Measurements from ENCODE around the gene NPR2.

NPR2 gene
- 3.4 to 8.5 reads per million in 2 donors for total RNA-seq

DNA sequence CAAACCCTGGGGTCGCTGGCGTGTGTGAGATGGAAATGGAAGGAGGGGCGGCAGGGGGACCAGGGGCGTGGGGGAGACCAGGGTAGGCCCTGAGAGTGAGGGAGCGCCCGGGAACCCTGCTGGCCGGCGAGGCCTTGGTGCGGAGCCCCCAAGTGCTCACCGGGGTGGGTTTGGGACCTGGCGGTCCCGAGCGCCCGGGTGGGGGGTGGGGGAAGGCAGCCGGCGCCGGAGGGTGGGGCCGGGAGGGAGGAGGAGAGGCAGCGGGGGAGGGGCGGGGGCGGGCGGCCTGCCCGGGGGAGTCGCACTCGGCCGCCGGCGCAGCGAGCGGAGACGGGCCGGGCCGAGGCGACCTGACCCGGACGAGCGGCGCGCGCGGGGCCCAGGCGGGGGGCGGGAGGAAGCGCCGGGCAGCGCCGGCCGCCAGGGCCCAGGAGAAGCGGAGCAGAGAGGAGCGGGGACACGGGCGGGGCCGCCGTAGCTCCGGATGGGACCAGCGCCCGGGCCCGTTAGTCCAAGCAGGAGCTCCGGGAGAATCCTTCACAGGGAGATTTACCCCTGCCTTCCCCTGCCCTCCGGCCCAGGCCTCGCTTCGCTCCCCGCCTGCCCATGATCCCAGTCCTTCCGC is at the start of gene NPR2:
TSS of gene NPR2 (plus strand) at position 295 of the 625 bp plus-strand sequence. CDS start 818 bp downstream, outside the sequence.
- DNase-seq, result no peak

DNA sequence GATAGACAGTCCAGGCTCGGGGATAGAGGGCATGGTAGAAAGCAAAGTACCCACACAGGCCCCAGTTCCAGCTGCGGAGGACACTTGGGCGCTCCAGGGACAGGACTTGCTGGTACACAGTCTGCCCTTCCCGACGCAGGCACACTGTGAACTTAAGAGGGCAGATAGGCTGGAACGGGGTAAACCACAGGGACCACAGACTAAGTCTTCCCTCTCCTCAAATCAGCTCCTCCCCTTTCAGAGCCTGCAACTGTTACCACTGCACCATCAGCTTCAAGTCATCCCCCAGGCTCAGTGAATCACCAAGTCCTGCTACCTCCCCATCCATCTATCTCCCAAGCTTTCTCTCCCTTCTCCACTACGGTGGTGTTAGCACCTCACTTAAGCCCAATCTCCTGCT is 49.7 kb upstream of the NPR2 start:
- no peak for DNase-seq

GRCh38 chr9:35743452-35743851 is 47.9 kb upstream of the NPR2 start:
- DNase-seq, result no peak

- no peak for DNase-seq
Measured at GRCh38 chr9:35743880-35744518, 47.4 kb upstream of the NPR2 start.

- DNase-seq, result no peak
Measured at GRCh38 chr9:35745569-35745968, 45.8 kb upstream of the NPR2 start.

DNA sequence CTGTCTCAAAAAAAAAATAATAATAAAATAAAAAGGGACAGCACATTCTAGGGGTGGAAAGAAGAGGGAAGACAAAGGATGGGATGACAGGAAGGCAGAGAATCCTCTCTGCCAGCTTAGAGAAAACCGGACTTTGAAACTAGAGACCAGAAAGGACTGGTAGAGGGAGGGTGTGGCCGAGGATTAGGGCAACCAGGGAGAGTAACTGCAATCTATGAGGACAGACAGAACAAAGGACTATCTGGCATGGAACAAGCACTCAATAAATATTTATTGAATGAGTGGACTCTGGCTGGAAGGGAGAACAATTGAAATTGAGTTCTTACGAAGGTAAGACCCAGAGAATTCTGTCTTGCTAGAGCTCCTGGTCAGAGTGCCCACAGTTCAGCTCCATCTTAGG is 44.8 kb upstream of the NPR2 start:
- no peak for DNase-seq

DNA sequence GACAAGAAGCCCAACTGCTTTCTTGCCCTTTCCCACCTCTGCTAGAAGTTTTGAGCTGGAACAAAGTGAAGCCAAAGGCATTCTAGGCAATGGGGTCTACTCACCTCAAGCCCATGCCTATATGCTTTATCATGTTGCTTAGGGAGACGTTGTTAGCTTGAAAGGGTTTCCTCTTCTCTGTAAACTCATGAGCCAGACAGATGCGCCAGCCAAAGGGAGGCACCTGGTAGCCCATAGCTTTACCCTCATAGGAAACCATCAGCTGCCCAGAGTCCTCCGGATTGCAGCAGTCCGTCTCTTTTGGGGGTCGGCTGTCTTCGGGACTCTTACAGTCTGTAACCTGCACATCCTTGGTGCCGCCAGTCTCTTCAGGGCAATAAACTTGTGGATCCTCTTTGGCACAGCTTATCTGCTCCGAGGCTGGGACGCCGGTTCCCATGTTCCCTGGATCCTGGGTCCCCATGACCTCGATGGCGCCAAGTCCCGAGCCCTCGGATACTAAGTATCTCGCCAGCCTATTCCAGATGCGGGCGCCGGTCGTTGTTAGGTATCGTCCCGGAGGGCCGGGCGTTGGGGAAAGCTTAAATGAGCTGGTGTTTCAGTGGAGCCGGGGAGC is 43.0 kb upstream of the NPR2 start:
- no peak for DNase-seq

- DNase-seq, result peak; percentile 55
Measured at GRCh38 chr9:35748858-35749514, 42.4 kb upstream of the NPR2 start, which contains the start of the genes GBA2 and RGP1. Gene GBA2 (minus strand): TSS chr9:35749228. CDS start chr9:35748704, 524 bp downstream. Gene RGP1 (plus strand): TSS chr9:35749287. CDS start chr9:35749756, 469 bp downstream.

GRCh38 chr9:35749515-35750255 is 41.7 kb upstream of the NPR2 start:
- peak; percentile 34 for DNase-seq

DNA sequence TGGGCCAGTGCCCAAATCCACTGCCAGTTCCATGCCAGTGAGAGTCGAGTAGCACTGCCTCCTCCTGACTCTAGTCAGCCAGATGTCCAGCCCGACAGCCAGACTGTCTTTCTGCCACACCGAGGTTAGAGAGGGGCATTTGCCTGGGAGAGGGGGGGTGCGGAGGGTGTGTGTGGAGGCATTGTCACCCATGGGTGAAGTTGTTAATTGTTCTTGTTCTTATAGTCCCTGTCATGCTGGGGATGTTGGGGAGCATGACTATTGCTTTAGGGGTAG is 41.2 kb upstream of the NPR2 start:
- no peak for DNase-seq

GRCh38 chr9:35753466-35753865 is 37.9 kb upstream of the NPR2 start:
- no peak for DNase-seq

DNA sequence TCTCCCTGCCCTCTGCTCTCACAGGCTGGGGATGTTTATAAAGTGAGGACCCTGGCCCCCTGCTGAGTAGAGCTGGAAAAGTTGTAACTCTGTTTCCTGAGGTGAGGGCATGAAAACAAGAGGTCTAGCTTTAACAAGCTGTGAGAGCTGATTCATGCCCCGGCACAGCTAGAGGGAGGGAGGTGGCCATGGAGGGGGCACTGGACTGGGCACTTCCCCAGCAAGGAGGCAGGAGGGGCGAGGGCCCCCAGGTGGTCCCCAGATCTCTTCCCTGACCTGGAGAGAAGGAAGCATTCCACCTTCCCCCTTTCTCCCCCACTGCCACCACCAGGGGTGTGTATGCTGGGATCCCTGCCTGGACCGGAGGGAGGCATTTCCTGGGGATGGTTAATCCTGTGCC is 37.1 kb upstream of the NPR2 start, which contains the start of gene MSMP:
TSS of gene MSMP (minus strand) at position 13 of the 400 bp plus-strand sequence. CDS start 147 bp downstream, outside the sequence.
- no peak for DNase-seq

GRCh38 chr9:35755071-35755470 is 36.3 kb upstream of the NPR2 start:
- no peak for DNase-seq

- peak; percentile 69 for DNase-seq
Measured at GRCh38 chr9:35756275-35757225, 34.8 kb upstream of the NPR2 start.

DNA sequence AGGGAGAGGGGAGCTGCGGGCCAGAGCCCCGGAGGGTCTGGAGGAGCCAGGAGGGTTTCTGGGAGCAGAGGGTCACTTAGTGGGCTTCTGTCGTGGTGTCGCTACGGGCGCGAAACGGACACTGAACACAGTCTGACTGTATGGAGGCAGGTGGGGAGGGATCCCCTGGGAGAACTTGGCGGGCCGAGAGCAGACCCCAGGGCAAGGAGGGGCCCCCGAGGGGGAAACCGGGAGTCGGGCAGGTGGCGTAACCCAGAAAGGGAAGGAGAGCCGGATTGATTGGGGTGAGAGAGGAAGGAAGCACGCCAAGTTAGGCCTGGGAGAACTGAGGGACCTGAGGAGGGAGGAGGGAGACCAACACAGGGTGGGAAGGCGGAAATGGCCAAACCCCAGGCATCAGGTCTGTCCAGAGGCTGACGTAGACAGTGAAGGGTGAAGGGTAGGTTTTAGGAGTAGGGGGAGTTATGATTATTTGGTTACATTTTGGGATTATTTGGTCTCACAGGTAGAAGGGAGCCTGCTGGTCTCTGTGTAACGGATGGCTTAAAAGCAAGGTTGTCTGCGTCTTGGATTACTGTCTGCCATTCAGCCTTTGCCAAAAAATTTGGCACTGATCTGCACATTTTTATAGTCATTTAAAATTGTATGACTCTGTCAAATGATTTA is 34.0 kb upstream of the NPR2 start:
- DNase-seq, result no peak

GRCh38 chr9:35757892-35758275 is 33.5 kb upstream of the NPR2 start:
- no peak for DNase-seq

DNA sequence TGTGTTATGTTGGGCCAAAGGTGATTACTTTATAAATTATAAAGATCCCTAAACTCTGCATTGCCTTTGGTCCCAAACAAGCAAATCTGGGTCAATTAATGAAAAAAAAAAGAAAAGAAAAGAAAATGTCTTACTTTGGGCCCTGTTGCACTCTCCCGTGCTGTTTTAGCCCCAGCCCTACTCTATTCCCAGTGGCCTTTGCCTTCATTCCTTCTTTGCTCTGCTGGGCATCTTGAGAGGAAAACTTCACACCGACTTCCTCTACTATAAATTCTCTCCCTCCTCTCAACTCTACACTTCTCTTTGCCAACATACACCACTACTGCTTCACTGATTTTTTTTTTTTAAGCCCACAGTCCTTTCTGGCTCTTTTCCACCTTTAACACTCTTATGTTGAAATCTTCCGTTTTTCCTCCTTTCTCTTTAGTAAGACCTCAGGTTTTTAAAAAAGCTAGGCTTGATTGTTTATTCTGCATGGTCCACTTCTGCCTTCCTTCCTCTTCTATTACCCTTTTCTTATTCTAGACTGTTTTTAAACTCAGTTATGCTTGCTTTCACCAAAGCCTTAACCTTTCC is 32.8 kb upstream of the NPR2 start:
- no peak for DNase-seq

DNA sequence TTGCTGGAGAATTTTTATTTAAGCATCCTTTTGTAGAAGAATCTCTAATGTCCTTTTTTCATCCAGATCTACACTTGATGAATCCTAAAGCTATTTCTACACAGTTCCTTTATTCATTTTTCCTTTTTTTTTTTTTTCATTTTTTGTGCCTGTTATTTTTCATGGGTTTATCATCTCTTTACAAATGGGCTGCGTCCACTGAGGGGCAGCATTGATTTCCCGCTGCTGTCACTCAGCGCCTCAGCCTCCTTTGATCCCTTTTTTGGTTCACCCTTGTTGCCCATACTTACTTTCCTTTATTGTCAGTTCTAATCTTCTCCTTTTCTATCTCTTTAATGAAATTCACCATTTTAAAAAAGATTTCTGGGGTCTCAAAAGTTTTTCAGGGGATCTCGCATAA is 31.6 kb upstream of the NPR2 start:
- no peak for DNase-seq

DNA sequence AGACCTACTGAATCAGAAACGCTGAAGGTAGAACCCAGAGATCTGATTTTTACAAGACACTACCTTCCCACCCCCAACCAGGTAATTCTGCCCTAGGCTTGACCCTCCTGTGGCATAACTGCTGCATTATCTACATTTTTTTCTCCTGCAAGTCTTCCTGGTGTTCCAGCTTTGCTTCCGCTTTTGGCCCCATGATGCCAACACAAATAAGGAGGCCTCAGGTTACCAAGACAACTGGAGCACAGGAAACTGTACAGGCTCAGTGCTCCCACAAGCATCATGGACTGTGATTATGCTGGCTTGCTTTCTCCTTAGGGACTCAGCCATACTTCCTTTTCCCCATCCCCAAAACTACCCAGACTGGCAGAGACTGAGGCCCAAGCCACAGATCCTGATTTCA is 30.7 kb upstream of the NPR2 start:
- DNase-seq, result no peak

GRCh38 chr9:35763181-35763580 is 28.2 kb upstream of the NPR2 start:
- no peak for DNase-seq

- DNase-seq, result no peak
Measured at GRCh38 chr9:35763803-35764202, 27.6 kb upstream of the NPR2 start.

Data from T-helper 9 cell (primary cell).